NCI-H2081 treated with DMSO at 0.1 percent for 48 hours (cell line): ENCODE results near the gene ADGRV1.

ENCODE experiments used
- DNase-seq: peaks from one replicate; lab custom pipeline; 2025; lab: John Stamatoyannopoulos, UW

ADGRV1 gene

DNA sequence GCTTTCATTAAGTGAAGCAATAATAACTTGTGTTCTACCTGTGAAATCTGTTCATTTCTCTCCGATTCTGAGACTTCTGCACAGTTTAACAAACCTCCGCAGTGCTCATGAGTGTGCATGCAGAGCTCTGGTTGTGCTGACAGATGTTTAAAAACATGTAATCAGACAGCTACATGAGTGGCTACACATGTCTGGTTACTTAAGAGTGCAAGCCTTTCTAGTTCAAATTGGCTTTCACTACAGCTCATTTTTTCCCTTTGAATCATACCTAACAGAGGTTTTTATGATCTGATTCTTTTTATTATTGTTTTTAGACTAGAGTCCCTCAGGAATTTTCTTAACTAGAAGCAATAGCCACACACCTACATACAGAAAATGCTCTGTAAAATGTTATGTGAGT is 514.3 kb downstream of the ADGRV1 start:
- DNase-seq: no peak

DNA sequence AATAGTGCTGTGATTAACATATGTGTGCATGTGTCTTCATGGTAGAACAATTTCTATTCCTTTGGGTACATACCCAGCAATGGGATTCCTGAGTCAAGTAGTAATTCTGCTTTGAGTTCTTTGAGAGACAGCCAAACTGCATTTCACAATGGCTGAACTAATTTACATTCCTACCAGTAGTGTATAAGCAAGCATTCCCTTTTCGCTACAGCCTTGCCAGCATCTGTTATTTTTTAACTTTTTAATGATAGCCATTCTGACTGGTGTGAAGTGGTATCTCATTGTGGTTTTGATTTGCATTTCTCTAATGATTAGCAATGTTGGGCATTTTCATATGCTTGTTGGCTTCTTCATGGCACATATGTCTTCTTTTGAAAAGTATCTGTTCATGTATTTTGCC is 516.0 kb downstream of the ADGRV1 start:
- no peak for DNase-seq

DNA sequence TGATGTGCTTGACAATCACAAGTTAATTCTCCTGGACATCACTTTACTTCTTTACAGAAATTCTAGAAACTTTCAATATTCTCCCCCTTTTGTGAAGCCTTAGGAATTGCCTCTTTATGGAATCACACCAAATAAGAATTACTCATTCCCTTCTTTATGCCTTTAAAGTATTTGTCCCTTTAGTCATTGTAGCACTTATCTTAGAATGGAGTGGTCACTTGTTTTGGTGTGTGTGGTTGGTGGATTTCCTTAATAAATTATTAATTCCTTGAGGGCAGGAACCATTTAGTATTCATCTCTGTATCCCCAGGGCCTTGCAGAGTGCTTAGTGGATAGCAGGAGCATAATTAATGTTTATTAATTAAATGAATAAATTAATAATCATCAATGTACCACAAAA is 517.5 kb downstream of the ADGRV1 start:
- DNase-seq: no peak

DNA sequence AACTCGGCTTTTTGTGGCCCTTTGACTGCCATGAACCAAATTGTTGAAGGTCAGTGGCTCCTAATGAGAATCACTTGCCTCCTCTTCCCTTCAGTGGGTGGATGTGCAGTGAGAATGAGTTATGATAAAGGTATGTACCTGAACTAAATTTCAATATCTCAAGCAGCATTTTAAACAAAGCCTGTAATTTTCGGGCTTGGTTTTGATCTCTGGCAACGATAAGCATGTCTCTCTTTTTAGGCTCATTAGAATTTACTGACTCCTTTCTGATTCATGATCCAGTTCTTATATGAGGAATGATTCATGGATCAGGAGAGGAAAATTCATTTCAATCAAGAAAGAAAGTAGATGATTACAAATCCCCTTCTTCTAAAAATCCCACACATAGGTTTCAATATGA is 519.0 kb downstream of the ADGRV1 start:
- DNase-seq: no peak

DNA sequence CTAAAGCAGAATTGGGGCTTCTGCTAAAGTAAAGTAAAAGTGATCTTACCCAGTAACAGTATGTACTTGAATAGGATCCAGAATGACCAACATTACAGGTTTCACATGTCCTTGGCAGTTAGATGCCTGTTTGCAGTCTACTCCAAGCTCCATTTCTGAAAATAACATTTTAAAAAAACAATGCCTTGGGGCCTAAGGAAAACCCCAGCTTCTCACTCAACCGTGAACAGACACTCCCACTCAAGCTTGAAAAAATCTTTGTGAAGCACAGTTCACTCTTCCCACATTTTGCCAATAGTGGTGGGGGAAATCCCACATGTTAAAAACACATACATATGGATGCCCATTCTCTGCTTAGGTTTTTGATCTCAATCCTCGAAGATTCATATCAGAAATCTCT is 520.4 kb downstream of the ADGRV1 start:
- no peak for DNase-seq

DNA sequence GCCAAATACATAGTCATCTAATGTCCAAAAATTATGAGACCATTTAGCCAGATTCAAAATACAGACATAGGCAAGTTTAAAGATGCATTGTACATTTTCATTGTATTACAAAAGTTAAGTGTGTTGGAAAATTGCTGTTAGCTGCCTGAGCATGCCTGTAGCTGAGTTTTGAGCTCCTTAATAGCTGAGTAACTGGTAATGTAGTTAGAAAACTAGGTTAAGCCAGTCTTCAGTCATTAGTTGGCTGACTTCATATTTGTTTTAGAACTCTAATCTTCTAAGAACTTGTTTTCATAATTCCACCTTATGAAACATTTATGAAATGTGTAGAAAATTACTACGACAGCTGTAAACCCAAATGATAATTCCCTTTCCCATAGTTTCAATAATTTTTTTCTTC is 531.2 kb downstream of the ADGRV1 start:
- no peak for DNase-seq

DNA sequence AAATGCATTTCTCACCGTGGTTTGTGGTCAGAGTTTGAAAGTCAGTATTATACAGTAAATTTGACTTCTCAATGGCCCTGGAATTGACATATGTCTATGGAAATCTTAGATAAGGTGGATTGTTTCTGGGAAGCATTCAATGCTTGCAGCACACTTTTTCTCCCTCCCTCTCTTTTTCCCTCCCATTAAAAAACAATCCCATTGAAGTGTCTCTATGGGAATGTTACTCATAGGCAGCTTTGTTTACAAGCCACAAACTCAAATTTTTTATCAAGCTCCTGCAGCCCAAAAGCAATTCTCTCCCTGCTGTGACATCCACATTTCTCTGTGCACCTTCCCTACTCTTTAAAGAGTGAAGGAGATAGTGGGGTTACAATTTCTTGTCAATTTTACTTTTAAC is 532.4 kb downstream of the ADGRV1 start:
- DNase-seq: no peak

DNA sequence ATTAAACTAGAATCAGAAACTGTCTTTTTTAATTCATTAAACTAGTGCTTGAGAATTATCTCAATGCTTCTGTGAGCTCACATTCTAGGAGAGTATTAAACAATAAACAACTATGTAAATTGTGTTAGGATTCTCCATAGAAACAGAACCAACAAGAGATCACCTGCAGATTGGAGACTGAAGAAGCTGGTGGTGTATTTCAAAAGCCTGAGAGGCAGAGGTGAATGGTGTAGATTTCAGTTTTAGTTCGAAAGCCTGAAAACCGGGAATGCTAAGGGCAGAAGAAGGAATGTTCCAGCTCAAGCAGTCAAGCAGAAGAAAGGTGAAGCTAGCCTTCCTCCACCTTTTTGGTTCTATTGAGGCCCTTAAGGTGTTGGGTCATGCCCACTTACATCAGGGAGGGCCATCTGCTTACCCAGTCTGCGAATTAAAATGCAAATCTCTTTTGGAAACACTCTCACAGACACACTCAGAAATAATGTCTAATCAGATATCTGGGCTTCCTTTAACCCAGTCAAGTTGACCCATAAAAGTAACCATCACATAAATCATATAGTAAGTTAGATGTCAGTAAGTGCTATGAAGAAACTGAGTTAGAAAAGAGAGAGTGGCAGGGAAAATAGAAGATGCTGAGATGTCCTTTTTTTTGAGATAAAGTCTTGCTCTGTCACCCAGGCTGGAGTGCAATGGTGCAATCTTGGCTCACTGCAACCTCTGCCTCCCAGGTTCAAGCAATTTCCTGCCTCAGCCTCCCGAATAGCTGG is 533.1 kb downstream of the ADGRV1 start:
- no peak for DNase-seq

DNA sequence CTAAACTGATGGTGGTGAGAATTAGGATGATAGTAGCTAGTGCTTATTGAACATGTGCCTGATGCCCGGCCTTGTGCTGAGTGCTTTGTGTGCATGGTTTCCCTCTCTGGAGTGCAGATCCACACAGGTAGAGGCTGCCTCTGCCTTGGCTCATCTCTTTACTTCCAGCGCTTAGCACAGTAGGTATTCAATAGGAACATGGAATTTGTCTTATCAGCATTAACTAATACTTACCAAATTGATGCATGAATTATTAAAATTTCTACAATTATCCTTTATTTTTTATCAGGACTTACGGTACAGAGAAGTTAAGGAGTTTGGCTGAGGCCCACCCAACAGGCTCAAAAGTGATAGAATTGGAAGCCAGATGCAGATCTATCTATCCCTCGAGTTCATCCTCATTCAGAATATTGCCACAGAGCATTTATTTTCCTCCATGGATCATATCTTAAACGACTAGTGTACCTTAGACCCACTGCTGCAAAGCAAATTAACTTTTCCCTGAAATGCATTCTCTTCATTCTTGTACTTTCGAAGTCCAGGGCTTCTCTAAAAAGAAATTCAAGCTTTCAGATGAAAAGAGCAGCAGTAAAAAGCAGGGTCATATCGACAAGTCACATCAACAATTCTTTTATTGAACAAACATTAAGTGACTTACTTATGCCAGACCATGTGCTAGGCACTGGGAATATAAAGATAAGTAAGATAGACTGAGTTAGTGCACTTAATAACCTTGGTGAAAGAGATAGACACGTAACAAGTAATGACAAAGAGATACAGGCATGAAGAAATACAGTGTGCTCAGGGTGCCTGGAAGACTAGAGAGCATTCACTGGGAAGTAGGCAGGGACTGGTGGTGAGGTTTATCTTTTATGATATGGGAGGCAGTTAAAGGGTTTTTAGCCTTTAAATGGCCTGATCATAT is 534.5 kb downstream of the ADGRV1 start:
- DNase-seq: no peak

DNA sequence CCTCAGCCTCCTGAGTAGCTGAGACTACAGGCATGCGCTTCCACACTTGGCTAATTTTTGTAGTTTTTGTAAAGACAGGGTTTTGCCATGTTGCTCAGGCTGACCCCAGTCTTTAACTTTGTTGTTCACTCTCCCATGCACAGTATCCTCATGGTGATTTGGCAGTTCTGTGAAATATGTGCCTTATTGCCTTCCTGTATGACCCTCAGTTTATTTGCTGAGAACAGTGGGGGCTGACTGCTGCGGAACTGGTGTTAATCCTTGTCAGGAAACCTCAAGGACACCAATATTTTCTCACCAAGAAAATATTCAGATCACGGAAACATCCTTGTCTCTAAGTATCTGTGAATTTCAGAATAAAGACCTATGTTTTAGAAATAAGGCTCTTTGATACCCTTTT is 536.7 kb downstream of the ADGRV1 start:
- no peak for DNase-seq

DNA sequence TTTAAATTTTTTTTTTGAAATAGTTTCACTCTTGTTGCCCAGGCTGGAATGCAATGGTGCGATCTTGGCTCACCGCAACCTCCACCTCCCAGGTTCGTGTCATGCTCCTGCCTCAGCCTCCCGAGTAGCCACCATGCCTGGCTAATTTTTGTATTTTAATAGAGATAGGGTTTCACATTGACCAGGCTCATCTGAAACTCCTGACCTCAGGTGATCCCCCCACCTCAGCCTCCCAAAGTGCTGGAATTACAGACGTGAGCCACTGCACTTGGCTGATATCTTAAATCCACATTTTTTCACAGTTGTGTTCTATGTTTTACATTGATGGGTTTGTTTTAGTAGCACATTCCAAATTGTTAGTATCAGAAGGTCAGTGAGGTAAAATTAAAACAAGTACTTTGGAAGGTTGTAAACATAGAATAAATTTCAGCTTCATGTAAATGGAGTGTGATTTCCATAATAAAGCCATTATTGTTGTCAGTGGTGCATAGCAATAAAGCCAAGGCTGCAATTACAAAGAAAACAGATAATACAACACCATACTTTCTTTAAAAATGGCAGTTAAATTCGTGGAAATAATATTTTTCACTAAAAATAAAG is 537.3 kb downstream of the ADGRV1 start:
- no peak for DNase-seq

DNA sequence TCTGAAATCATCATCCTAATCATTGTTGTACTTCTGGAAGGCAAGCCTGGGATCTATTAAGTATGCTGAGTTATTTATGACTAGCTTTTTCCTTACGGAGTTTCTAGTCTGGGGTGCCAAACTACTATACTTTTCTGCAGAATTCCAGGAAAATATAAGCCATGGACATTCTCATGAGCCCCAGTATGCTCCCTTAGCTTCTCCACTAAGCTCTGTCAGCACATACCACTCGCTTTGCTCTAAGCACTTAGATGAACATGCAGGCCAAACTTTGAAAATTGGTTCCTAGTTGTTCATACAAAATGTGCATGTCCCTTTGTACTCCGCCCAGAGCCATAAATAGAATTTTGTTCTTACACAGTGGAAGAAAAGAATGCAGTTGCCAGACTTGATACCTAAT is 539.9 kb downstream of the ADGRV1 start:
- DNase-seq: no peak

DNA sequence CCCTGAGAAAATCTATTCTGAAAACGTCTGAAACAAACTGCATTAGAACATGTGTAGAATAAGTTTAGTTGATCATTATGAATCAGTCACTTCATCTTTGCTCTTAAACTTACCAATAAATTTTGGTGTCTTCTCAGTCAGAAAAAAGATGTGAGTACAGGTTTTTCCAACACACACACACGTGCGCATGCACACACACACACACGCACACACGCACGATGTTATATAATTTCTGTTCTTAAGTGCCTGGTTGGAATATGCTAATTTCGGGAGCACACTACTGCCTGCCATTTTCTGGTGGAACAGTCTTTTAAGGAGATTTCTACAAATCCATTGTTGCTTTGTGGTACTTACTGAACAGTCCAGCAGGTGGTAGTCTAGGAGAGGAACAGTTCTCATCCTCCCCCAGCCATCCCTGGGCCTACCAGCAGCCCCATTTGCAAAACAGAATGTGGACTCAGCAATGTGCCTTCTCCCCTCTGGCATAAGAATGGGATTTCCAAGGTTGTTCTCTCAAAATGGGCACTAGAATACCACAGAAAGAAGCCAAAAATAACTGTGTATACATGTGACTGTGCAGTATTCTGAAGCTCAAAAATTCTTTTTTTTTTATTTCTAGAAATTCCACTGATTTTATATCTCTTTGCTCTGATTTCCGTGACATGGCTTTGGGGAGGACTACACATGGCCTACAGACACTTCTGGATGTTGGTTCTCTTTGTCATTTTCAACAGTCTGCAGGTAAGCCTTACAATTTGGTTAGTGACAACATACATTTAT is 543.2 kb downstream of the ADGRV1 start:
- DNase-seq: no peak

DNA sequence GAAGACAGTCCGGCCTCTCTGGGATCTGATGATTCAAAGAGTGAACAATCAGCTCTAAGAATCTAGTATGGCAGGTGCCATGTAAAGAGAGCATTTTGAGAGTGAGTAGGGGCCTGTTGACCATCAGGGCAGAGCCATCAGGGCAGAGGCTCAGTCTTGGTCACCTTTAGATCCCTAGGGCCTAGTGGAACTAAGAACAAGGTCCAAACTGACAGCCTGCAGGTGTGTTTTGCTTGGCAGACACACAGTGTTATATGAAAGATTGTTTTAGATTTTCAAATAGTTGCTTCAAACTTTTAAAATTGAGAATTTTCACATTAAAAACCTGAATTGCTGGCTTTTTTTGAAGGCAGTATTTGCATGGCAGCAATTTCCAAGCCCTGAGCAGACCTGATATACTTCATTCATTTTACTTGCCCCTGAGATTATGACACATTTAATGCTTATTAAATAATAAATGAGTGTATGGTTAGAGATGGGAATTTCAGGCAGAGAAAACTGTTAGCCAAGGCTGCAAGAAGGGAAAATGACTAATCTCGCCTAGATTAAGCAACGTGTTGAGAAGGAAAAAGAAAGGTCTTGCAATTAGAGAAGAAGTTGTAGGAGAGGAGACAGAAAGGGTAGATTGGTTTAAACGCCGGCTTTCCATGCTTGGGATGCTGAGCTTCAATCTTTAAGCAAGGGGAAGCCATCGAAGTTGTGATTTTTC is 544.9 kb downstream of the ADGRV1 start:
- no peak for DNase-seq

DNA sequence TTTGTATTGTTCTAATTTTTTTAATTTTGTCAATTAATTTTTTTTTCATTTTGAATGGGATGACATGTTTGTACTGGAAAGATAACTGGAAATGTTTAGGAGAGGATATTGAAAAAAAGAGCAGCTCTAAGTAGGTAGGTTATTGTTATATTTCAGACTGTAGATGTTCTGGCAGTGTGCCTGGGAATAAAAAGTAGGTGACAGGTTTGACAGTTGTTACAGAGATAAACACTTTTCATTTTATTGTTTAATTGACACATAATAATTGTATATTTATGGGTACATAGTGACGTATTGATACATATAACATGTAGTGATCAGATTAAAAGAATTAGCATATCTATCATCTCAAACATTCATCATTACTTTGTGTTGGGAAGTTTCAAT is 545.5 kb downstream of the ADGRV1 start:
- no peak for DNase-seq

DNA sequence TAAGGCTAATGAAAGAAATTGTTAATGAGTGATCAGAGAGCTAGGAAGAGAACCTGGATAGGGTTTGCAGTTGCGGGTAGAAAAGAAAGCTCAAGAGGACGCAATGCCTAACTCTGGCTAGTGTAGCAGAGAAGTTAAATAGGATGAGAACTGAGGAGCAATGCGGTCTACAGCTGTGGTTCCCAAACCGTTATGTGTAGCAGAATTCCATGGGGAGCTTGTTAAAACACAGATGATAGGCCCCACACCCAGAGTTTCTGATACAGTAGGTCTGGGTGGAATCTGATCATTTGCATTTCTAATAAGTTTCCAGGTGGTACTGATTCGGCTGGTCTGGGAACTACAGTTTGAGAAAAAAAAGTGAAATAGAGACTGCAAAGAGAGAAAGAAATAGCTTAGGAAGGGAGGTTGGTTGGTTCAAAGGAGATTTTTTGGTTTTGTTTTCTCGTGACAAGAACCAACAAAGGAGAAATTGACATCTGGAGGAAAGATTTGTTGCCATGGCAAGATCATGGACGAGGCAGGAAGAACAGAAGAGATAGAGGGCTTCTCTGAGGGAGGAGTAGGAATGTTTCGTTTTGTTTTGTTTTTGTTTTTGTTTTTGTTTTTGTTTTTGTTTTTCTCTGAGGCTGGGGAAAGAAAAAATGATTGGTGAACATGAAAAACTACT is 548.4 kb downstream of the ADGRV1 start:
- DNase-seq: no peak

DNA sequence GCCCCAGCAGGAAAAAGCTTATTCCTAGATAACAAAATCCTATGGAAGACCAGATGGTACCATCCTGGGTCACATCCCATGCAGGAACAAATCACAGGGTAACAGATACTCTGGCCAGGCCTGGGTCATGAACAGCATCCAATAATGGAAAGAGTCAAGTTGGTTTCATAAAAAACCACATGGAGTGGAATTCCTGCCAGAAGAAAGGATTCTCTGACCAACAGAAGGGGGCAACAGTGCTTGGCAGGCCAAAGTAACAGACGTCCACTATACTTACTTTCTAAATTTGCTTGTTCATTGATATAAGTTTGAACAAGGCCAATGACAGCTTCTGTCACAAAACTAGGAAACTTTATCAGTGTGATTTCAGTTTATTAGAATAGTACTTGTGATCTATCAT is 551.0 kb downstream of the ADGRV1 start:
- no peak for DNase-seq

DNA sequence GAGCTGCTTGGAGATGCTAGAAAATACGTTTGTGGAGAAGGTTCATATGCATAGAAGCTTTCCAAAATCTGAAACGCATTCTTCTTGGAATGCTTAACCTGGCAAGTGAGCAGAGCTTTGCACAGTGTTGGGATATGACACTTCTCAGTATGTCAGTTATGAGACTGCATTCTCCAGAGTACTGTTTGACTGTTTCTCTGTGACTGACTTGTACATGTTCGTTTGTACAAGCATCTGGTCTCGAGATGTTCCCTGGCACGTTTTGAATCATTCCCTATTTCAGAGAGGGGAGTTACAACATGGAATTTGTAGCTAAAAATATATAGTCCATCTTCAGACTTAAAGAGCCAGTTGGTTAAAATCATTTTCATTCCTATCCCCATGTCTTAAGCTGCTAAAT is 552.1 kb downstream of the ADGRV1 start:
- no peak for DNase-seq

DNA sequence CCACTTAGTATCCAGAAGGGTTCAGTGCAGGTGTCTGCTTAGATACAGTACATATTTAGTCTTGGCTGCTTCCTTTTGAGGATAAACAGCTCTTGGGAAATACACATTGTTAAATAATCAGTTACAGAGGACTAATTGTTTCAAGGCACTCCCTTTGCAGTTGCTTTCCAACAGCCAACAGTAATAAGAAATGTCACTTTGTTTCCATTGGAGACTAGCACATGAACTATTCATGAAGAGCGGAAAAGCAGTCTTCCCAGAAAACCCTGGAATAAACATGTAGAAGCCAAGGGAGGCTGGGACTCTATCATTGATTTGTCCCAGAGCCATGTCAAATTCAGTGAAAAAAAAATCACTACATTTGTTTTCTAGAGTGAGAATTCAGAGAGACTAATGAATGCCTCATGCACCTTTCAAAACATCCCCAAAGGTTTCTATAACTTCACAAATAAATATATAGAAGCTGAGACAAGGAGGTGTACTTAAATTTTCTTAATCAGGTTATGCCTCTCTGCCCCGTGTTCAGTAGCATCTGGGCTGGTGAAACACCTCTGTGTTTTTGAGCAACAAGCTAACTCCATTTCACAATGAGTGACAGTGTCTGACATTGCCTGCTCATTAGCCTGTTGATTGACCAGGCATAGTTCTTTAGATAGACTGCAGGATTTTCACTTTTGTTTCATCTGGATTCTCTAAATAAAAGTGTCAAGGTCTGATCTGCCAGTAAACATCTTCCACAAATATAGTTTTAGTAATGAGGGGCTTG is 553.1 kb downstream of the ADGRV1 start:
- DNase-seq: no peak

DNA sequence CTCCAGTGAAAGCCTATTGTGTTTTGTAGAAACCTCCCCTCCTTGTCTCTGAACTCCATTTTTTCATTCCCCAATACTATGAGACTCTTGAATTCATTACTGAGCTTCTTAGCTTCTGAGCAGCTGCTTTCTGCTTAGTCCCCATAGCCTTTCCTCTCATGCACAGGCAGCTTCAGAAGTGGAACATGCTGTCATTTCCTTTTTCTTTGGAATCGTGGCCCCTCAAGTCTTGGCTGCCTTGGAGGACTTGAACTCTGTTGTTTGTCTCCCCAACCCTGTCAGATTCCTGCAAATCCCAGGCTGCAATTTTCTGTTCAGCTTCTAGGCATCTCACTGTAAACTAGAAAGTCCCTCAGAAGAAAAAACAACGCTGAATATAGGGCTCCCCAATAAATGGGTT is 556.1 kb downstream of the ADGRV1 start:
- DNase-seq: no peak
